HG02623 (cell line): Measurements from ENCODE around the gene RPS28.
"Not testable (repeated sequence)": the region's sequence is repeated elsewhere in the genome, so short reads cannot be mapped to it uniquely, and the experiment has no call there.

Experiments
- ATAC-seq: cut with Tn5 transposase; IDR thresholded peaks from one replicate; pipeline ENCODE4 v1.9.1; 2021; ENCODE audit warnings: moderate library complexity; ENCODE audit not compliant: unreplicated experiment

Gene RPS28

GRCh38 chr19:8340341-8341096 is 19.2 kb downstream of the RPS28 start:
- no peak for ATAC-seq

GRCh38 chr19:8341504-8341903 is 20.2 kb downstream of the RPS28 start:
- not testable (repeated sequence) for ATAC-seq

- ATAC-seq, result no peak
Observed at GRCh38 chr19:8342316-8342683, 21.0 kb downstream of the RPS28 start.

- peak; percentile 88 for ATAC-seq
Observed at GRCh38 chr19:8342684-8343482, 21.6 kb downstream of the RPS28 start, which contains the start of gene KANK3. KANK3 (minus strand) TSS chr19:8343262; CDS start chr19:8337828, 5,434 bp downstream.

GRCh38 chr19:8343483-8343844 is 22.2 kb downstream of the RPS28 start:
- ATAC-seq, result no peak

GRCh38 chr19:8349629-8350372 is 28.5 kb downstream of the RPS28 start:
- ATAC-seq, result not testable (repeated sequence)

GRCh38 chr19:8352134-8352827 is 31.0 kb downstream of the RPS28 start:
- no peak for ATAC-seq

- ATAC-seq, result not testable (repeated sequence)
Observed at GRCh38 chr19:8352845-8353244, 31.5 kb downstream of the RPS28 start.

GRCh38 chr19:8355631-8356402 is 34.5 kb downstream of the RPS28 start:
- no peak for ATAC-seq

GRCh38 chr19:8357007-8357521 is 35.8 kb downstream of the RPS28 start:
- ATAC-seq, result no peak

- no peak for ATAC-seq
Observed at GRCh38 chr19:8358948-8359347, 37.7 kb downstream of the RPS28 start.

- ATAC-seq, result no peak
Observed at GRCh38 chr19:8360196-8360595, 38.9 kb downstream of the RPS28 start.

GRCh38 chr19:8361921-8362793 is 40.9 kb downstream of the RPS28 start:
- no peak for ATAC-seq

GRCh38 chr19:8363803-8364771 is 42.8 kb downstream of the RPS28 start, which contains the start of gene ANGPTL4:
ANGPTL4 (plus strand) TSS chr19:8364155; CDS start chr19:8364322, 167 bp downstream.
- ATAC-seq, result no peak

GRCh38 chr19:8366121-8366581 is 44.9 kb downstream of the RPS28 start:
- no peak for ATAC-seq

GRCh38 chr19:8366961-8367326 is 45.6 kb downstream of the RPS28 start:
- ATAC-seq, result no peak

GRCh38 chr19:8367327-8368001 is 46.2 kb downstream of the RPS28 start:
- ATAC-seq, result no peak
